ENCODE measurements around the gene ARFRP1.

Gene ARFRP1

GRCh38 chr20:63658749-63659187 is 49.0 kb downstream of the ARFRP1 start:
- in situ Hi-C loops (cut with HindIII; ENCODE audit: low sequenced_read_pairs), result no loop called here
- TF ChIP-seq CTCF (IDR thresholded peaks at IDR 0.05; ENCODE audit: low read depth, low read length), result no peak
- no peak for DNase-seq (ENCODE audit: low read depth, low spot score)
- peak overlapping the region; percentile 76 for H3K4me3 ChIP-seq (ENCODE audit: low read depth, low read length)

- peak; percentile 96 for DNase-seq (ENCODE audit: low read depth, low spot score)
- peak within 1 kb of the TSS; percentile 76 for H3K4me3 ChIP-seq (ENCODE audit: low read depth, low read length)
- in situ Hi-C loops (cut with HindIII; ENCODE audit: low sequenced_read_pairs), result no loop called here
- no peak for TF ChIP-seq CTCF (IDR thresholded peaks at IDR 0.05; ENCODE audit: low read depth, low read length)
Observed at GRCh38 chr20:63657937-63658748, 49.6 kb downstream of the ARFRP1 start, which contains the start of gene RTEL1. Gene RTEL1, plus strand, starts transcription at chr20:63658312. Its CDS starts 1,091 bp downstream, at chr20:63659403.

GRCh38 chr20:63657260-63657936 is 50.4 kb downstream of the ARFRP1 start:
- peak overlapping the region; percentile 76 for H3K4me3 ChIP-seq (ENCODE audit: low read depth, low read length)
- in situ Hi-C loops (cut with HindIII; ENCODE audit: low sequenced_read_pairs), result no loop called here

GRCh38 chr20:63656451-63656850 is 51.3 kb downstream of the ARFRP1 start:
- TF ChIP-seq CTCF (IDR thresholded peaks at IDR 0.05; ENCODE audit: low read depth, low read length), result no peak
- no peak for DNase-seq (ENCODE audit: low read depth, low spot score)
- H3K4me3 ChIP-seq (ENCODE audit: low read depth, low read length), result no peak overlapping the region
- in situ Hi-C loops (cut with HindIII; ENCODE audit: low sequenced_read_pairs), result no loop called here

More at GRCh38 chr20:63657260-63657936, 50.4 kb downstream of the ARFRP1 start:
- TF ChIP-seq CTCF (IDR thresholded peaks at IDR 0.05; ENCODE audit: low read depth, low read length), result no peak
- no peak for DNase-seq (ENCODE audit: low read depth, low spot score)

- H3K4me3 ChIP-seq (ENCODE audit: low read depth, low read length), result no peak overlapping the region
- in situ Hi-C loops (cut with HindIII; ENCODE audit: low sequenced_read_pairs), result no loop called here
- no peak for TF ChIP-seq CTCF (IDR thresholded peaks at IDR 0.05; ENCODE audit: low read depth, low read length)
- no peak for DNase-seq (ENCODE audit: low read depth, low spot score)
Observed at GRCh38 chr20:63655249-63655648, 52.5 kb downstream of the ARFRP1 start.

- in situ Hi-C loops (cut with HindIII; ENCODE audit: low sequenced_read_pairs), result no loop called here
- TF ChIP-seq CTCF (IDR thresholded peaks at IDR 0.05; ENCODE audit: low read depth, low read length), result no peak
- peak overlapping the region; percentile 43 for H3K4me3 ChIP-seq (ENCODE audit: low read depth, low read length)
- DNase-seq (ENCODE audit: low read depth, low spot score), result no peak
Observed at GRCh38 chr20:63653974-63654668, 53.7 kb downstream of the ARFRP1 start.

All from astrocyte of the spinal cord (primary cell).